Panc1 (cell line): ENCODE measurements around the gene MT4.

Experiments
- CTCF ChIP-seq: fragments of 450-650 bp; IDR thresholded peaks from 2 replicates; pipeline ENCODE4 v1.5.1; 2017; ENCODE audit warnings: mild to moderate bottlenecking
- TCF7L2 ChIP-seq: IDR thresholded peaks from 2 replicates; pipeline ENCODE4 v1.6.1; 2011; ENCODE audit warnings: mild to moderate bottlenecking, low read depth, low read length, inconsistent platforms

DNA sequence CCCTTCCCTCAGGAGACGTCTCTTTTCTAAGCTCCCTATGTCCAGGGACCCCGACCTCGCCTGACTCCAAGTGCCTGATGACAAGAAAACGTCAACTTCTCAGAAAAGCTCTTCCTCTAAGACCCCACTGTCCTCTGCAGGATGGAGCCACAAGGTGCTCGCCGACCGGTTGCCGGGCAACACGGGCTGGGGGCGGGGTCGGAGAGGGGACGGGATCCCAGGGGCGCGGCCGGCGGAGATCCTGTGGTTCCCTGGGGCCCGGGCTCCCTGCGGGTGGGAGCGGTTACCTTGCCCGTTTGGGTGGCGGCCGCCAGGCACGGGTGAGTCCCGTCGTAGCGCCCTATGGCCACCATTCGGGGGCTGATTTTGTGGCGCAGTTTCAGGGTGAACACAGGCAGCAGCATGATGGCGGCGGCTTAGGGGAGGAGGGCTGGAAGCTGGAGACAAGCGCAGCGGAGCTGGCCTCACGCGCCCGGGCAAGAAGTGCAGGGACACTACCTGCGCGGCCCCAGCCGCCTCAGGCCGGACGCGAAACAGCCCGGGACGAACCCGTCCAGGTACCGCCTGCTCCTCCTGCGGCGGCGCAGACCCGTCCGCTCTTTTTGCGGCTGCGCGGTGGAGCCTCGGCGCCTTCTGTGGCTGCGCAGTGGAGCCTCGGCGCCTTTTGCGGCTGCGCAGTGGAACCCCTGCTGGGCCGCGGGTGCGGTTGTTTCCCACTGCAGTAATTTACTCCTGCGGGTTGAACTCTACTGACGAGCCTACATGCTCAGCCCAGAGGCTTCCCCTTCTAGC is 45.2 kb upstream of the MT4 start, which contains the start of gene BBS2:
- TF ChIP-seq CTCF (no peak), TCF7L2 (no peak)
